ENCODE measurements around the gene SF3A2. TPM values are rescaled to one million over a fixed set of nuclear protein-coding genes. Genes with fewer than 3 reads are reported as not detected.

The SF3A2 gene
- total RNA-seq, 1 donor from 2014 or later = 23.1 TPM

DNA sequence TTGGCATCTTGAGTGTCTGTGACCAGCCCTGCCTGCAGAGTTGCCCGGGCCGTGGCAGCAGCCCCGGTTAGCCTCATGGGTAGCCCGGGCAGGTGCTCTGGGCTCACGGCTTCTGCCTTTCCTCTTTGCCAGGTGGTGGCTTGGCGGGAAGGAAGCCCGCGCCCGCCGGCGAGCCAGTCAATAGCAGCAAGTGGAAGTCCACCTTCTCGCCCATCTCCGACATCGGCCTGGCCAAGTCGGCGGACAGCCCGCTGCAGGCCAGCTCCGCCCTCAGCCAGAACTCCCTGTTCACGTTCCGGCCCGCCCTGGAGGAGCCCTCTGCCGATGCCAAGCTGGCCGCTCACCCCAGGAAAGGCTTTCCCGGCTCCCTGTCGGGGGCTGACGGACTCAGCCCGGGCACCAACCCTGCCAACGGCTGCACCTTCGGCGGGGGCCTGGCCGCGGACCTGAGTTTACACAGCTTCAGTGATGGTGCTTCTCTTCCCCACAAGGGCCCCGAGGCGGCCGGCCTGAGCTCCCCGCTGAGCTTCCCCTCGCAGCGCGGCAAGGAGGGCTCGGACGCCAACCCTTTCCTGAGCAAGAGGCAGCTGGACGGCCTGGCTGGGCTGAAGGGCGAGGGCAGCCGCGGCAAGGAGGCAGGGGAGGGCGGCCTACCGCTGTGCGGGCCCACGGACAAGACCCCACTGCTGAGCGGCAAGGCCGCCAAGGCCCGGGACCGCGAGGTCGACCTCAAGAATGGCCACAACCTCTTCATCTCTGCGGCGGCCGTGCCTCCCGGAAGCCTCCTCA, 10.4 kb upstream of the SF3A2 start:
- DNase-seq (ENCODE audit: low read depth) = no peak

DNA sequence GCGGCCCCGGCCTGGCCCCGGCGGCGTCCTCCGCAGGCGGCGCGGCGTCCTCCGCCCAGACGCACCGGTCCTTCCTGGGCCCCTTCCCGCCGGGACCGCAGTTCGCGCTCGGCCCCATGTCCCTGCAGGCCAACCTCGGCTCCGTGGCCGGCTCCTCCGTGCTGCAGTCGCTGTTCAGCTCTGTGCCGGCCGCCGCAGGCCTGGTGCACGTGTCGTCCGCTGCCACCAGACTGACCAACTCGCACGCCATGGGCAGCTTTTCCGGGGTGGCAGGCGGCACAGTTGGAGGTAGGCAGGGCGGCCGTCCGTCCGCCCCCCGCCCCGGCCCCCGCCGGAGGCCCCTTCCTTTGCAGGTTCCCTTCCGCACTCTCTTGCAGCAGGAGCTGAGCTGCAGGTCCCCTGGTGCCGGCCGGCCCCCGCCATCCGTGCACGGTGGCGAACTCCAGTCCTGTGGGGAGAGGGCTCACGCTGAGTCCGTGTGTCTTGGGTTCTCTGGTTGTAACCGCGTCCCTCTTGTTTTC, 9.7 kb upstream of the SF3A2 start:
- no peak for DNase-seq (ENCODE audit: low read depth)

DNA sequence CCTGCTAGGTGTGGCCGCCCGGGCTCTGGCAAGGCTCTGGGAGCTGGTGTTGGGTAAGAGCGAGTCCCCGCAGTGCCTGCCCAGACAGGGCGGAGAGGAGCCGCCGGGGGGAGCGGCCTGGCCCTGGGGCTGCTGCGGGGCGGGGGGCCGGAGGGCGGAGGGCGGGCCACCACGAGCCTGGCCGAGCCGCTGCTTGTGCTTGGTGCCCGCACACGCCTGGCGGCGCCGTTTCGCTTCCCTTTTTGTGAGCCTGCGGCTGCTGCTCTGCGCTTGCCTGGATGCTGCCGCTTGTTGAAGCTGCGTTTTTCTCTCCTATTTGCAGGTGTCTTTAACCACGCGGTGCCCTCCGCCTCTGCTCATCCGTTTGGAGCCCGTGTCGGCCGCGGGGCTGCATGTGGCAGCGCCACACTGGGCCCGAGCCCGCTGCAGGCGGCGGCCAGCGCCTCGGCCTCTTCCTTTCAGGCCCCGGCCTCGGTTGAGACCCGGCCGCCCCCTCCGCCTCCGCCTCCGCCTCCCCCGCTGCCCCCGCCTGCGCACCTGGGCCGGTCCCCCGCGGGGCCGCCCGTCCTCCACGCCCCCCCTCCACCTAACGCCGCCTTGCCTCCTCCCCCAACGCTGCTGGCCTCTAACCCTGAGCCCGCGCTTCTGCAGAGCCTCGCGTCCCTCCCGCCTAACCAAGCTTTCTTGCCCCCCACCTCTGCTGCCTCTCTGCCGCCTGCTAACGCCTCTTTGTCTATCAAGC, 9.0 kb upstream of the SF3A2 start:
- no peak for DNase-seq (ENCODE audit: low read depth)

DNA sequence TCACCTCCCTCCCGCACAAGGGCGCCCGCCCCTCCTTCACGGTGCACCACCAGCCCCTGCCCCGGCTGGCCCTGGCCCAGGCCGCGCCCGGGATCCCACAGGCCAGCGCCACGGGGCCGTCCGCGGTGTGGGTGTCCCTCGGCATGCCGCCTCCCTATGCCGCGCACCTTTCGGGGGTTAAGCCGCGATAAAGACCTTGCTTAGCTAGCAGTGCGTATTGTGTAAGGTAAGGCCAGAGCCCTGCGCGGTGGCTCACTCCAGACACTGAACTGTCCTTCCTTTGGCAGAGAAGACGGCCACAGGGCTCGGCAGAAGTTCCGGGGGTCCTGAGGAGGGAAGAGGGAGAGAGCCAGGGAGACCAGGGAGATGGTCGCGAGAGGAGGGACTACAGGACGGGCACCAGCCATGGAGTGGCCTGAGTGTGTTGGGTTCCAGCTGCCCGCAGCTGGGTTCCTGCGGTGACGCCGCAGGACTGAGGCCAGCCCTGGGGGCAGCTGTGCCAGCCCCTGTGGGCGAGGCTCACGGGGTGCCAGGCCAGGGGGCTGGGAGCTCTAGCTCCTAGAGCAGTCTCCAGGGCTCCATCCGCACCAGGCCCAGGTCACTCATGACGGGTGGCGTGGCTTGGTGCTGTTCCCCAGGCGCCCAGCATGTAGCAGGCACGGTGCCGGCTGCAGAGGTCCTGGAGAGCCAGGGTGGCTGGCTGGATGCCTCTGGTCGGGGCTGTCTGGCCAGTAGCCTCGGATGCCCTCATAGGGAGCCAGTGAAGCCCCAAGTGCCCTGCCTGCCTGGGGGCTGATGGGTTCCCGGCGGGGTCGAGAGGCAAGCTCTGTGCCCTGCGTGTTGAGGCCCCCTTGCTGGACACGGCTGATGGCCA, 8.2 kb upstream of the SF3A2 start:
- DNase-seq (ENCODE audit: low read depth) = no peak

DNA sequence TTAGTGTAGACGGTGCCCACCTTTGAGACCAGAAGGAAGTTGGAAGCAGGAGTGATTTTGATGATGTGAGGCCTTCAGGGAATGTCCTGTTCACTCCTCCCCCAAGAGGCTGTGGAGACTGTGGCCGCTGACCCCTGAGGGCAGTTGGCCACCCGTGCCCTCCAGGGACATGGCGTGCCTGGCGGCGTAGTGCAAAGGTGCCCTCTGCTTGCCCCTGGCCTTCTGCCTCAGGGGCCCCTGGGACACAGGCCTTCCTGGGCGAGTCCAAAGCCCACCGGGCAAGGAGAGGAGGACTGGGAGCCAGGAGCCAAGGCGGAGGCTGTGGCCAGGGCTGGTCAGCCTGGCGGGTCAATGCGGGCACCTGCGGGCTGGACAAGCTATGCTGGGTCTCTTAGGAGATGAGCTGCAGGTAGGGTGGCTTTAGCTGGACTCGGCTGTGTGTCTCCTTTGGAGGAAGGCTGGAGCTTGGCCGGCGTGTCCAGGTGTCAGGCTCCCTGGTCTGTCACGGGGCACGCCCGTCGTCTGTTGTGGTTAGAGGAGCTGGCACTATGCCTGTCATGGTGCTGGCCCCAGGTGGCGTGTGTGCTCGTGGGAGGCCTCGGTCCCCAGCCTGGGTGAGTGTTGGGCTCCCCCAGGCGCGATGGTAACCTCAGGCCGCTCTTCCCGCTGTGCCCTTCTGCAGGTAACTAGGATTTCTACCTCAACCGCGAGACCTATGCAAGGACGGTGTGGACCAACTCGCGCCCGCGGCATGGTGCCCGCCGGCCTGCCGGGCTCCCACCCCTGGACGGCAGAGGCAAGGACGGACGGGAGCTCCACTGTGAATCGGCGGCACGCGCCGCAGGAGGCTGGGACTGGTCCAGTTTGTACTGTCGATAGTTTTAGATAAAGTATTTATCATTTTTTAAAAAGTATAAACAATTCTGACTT, 7.3 kb upstream of the SF3A2 start:
- DNase-seq (ENCODE audit: low read depth) = peak; percentile 8

DNA sequence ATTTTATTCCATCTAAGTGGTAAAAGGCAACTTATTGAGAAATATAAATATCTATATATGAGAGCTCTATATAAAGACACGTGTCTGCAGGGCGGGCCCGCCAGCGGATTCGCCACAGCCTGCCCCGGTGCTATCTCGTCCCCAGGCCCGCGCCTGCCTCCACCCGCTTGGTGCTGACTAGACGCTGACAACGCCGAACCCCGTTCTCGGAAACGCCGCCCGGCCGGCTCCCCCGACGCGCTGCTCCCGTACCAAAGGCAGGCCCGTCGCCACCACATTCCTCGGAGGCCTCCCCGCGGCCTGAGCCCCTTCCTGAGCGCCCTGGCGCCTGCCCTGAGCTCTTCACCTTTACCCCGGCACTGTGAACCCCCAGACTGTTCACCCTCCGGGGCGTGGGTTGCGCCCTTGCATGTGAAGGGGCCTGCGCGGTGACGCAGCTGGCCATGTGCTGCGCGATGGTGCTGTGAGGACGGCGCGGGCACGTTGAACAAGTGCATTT, 6.5 kb upstream of the SF3A2 start:
- no peak for DNase-seq (ENCODE audit: low read depth)

DNA sequence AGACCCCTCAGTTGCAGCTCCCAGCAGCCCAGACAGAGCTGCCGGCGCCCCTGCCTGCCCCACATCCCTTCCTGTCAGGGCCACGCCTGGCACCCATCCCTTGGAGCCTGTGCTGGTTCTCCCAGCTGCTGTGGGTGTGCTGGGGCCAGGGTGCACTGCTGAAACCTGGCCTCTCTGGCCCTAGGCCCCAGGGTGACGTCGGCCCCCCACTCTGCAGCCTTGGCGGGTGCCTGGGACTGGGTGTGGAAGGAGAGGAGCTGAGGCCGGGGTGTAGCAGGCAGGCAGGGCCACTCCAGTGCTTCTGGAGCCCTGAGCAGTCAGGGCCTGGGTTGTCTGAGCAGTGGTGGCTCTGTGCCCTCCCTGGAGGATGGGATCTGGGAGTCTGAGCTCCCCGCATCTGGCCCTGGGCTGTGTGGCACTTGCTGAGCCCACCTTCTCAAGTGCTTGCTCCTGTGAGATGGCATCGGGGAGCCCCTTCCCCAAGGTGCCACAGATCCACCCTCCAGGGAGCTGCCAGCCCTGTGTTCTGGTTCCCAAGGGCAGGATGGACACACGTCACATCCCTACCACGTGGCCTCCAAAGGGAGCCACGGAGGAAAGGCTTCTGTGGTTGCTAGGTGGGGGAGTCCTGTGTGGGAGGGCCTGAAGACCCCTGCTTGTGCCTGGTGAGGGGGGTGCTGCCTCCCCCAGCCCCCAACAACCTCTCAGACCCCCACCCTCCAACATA, 5.7 kb upstream of the SF3A2 start:
- DNase-seq (ENCODE audit: low read depth) = peak; percentile 43

DNA sequence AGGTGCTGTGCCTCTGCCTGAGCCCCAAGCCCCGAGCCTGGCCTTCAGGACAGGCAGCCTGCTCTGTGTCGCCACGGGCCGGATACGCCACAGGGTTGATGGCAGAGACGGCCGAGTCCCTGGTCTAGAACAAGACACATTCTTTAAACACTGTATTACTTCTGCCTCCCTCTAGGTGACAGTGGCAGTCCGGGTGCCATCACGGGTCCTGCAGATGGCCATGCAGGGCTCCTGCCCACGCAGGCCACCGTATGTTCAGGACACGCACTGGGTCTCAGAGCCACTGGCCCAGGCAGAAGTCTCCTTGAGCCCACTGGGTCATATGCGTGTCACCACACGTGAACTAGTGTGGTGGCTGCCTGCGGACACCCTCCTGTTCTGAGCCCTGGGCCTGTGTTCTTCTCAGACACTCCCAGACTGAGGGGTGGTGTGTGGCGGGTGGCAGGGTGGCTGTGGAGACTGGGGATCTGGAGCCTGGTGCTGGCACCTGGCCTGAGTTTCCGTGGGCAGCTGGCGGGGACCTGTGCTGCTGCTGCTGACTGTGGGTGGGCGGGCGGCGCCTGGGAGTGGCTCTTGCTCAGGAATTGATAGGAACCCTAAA, 4.9 kb upstream of the SF3A2 start:
- DNase-seq (ENCODE audit: low read depth) = no peak

DNA sequence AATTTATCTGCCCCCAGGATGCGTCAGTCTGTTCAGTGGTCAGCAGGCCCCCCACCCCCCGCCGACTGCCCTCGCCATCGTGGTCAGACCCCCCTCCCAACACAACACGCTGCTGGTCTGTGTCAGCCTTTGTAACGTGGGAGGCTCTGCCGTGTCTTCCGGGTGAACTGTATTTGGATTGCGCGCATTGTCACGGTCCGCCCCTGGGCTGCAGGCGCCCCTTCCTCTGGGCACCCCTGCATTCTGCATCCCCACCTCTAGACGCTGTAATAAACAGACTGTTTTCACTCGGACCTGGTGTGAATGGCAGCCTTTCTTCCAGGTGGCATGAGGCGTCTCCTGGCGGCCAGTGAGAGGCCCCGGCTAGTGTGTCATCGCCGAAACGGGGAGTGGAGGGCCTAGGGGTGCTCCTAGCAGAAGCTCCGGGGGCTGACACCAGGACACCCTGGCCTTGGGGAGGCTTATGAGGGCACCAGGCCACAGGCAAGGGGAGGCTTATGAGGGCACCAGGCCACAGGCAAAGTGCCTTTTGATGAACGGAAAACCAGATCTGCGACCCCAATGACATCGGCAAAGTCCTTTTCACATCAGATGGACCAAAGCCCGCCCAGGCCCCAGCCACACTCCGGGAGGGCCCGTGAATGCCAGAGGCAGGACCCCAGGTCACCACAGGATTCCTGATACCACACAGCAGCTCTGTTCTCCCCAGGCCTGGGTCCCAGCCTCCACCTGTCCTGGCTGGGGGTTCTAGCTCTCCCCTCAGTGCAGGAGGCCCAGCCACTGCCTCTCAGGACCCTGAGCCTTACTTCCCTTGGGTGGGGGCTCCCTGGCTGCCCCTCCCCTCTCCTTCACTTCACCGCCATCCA, 4.1 kb upstream of the SF3A2 start:
- DNase-seq (ENCODE audit: low read depth) = no peak

DNA sequence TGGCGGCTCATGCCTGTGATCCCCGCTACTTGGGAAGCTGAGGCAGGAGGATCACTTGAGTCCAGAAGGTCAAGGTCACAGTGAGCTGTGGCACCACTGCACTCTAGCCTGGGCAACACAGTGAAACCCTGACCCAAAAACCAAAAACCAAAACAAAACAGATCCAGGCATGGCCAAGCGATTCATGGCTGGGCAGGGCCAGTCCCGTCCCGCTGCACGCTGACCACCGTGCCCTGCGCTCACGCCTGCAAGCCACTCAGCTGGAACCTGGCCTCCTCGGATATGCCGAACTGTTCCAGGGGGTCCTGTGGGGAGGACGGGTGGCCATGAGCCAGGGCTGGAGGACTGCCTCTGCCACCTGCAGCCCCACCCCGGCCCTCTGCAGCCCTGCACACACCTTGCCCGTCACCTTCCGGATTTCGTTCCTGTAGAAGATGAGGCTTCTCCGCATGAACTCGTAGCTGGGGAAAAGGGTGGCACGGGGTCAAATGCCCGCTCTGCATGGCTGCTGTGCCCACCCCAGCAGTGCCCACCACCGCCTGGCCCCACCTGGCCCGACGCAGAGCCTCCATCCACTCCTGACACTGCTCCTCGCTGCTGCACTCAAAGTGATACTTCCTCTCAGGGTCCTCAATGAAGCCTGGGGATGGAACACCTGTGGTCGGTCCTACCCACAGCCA, 2.9 kb upstream of the SF3A2 start:
- no peak for DNase-seq (ENCODE audit: low read depth)

DNA sequence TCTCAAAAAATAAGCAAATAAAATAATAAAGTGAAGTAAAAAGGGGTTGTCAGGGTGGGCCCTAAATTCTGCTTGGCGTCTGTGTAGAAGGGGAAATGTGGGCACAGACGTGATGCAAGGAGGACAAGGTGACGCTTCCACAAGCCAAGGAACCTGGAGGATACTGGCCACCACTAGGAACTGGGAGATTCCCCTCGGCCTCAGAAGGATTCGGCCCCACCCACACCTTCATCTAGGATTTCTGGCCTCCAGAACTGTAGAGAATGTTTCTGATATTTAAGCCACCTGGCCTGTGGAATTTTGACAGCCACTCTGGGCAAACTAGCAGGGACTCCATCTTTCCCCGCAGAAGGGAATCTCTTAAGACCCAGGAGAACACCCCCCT, 1.6 kb upstream of the SF3A2 start:
- DNase-seq (ENCODE audit: low read depth) = no peak

DNA sequence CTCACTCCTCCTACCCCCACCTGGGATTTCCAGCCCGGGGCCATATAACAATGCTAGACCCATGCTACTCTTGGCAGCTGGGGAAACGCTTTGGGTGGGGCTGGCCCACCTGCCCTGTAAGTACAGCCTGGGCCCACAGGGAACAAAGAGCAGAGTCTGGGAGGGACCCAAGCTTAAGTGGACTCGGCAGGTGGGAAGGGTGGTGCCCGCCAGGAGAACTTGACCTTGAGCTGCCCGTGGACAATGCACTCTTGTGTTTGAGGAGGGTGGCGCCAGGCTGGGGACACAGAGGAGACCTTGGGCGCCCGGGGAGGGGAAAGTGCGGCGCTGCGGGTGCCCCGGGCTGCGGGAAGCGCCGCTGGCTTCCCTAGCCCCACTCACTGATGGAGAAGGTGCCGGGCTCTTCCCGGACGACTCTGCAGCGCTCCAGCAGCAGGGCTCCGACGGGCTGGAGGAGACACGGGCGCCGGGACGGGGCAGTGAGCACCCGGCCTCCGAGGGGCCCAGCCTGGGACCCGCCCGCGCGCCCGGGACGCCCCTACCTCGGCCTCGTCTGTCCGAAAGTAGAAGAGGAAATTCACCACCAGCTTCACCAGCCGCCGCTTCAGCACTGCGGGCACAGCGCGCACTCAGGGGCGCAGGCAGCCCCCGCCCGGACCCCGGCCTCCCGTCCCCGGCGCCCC, 1.1 kb upstream of the SF3A2 start:
- peak; percentile 37 for DNase-seq (ENCODE audit: low read depth)

DNA sequence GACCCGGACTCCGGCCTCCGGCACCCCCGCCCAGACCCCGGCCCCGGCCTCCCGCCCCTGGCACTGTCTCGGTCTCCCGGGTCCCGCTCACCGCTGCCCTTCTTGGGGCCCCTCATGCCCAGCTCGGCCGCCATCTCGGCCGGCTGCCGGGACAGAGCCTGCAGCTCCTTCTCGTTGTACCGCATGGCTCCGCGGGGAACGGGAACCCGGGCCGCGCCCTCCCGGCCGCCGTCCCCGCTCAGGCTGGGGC, 635 bp upstream of the SF3A2 start:
- no peak for DNase-seq (ENCODE audit: low read depth)

DNA sequence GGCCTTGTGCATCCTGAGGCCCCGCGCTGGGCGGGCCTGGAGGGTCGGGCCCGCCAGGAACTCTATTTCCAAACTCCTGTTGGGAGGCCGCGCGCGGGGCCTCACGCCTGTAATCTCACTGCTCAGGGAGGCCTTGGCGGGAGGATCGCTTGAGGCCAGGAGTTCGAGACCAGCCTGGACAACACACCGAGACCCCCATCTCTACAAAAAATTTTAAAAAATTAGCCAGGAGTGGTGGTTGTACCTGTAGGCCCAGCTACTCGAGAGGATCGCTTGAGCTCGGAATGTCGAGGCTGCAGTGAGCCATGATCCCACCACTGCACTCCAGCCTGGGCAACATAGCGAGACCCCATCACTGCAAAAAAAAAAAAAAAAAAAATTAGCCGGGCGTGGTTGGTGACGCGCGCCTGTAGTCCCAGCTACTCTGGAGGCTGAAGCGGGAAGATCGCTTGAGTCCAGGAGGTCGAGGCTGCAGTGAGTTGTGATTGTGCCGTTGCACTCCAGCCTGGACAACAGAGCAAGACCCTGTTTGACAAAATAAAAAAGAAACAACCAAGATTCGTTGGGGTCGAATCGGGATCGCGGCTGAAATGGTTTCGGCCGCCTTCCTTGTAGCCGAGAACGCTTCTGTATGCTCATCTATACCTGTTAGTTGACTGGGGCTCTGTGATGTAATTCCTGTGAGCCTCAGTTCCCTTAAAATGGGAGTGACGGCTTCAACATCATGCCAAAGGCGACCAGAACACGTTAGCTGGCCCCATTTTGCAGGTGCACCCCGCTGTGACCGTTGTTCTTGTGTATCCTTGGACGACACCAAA, 636 bp downstream of the SF3A2 start:
- no peak for DNase-seq (ENCODE audit: low read depth)

DNA sequence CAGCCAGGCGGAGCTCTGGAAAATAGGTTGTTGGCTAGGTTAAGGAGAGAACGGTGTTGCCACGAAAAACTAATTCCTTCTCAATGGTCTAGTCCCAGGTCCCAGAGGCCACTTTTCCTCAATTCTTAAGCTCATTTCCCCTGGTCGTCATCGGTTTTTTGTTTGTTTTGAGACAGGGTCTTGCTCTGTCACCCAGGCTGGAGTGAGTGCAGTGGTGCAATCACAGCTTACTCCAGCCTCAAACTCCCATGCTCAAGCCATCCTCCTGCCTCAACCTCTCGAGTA, 1.2 kb downstream of the SF3A2 start:
- no peak for DNase-seq (ENCODE audit: low read depth)

DNA sequence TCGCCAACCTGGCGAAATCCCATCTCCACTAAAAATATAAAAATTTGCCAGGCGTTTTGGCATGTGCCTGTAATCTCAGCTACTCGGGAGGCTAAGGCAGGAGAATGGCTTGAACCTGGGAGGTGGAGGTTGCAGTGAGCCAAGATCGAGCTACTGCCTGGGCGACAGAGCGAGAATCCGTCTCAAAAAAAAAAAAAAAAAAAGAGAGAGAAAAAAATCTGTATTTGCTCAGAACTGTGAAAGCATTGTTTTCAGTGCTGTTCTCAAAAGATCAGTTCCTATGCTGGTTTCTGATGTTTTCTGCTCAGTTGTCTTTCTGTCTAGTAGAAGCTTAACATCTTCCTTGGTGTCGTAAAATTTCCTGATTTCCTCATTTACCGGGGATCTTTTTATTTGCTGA, 2.5 kb downstream of the SF3A2 start:
- no peak for DNase-seq (ENCODE audit: low read depth)

Measured in myocyte (in vitro differentiated cells).